ENCODE measurements around the gene AHRR.

DNA sequence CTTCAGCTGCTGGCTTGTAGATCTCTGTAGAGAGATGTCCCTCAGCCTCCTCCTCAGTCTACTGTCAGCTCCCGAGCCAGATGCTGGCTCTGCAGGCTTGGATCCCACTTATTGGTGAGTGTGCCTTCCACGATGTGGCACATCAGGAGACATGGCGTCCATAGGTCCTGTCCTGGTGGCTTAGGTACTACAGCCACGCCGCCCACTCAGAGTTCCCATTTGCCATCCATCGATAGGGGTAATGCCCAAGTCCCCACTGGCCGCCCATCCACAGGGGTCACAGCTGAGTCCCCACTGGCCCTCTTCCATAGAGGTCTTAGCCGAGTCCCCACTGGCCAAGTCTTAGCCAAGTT lies 138.7 kb downstream of the AHRR start:
- TF ChIP-seq ELF4 (IDR thresholded peaks at IDR 0.05) (no peak), SP1 (IDR thresholded peaks at IDR 0.05) (no peak), TARDBP (IDR thresholded peaks at IDR 0.05) (no peak), FOXA1 (IDR thresholded peaks at IDR 0.05) (no peak), FOXM1 (IDR thresholded peaks at IDR 0.05; ENCODE audit: borderline replicate concordance) (no peak), ARNT (IDR thresholded peaks at IDR 0.05) (no peak), L3MBTL2 (conservative IDR thresholded peaks at IDR 0.05) (no peak)
